HG03432 (cell line): Measurements from ENCODE around the gene DNHD1.

Experiments used
- ATAC-seq: cut with Tn5 transposase; IDR thresholded peaks from one replicate; pipeline ENCODE4 v1.9.1; 2021; ENCODE audit warnings: mild to moderate bottlenecking, moderate library complexity; ENCODE audit not compliant: unreplicated experiment

Gene DNHD1

DNA sequence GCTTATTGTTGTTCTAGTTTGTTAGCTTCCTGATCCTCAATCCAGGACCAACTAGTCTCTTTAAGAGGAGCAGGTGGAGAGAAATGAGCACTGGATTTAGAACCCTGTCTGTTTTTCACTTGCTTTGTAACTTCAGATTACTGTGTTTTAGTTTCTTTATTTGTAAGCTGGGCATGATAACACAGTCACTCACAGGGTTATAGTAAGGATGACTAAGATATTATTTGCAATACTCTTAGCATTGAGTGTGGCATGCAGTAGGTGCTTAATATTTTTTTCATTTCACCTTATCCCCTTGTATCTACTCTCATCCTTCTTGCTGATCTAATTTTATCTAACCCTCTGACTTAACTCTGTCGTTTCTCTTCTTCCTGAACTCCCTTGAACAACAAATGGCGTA, 33.8 kb downstream of the DNHD1 start:
- no peak for ATAC-seq

DNA sequence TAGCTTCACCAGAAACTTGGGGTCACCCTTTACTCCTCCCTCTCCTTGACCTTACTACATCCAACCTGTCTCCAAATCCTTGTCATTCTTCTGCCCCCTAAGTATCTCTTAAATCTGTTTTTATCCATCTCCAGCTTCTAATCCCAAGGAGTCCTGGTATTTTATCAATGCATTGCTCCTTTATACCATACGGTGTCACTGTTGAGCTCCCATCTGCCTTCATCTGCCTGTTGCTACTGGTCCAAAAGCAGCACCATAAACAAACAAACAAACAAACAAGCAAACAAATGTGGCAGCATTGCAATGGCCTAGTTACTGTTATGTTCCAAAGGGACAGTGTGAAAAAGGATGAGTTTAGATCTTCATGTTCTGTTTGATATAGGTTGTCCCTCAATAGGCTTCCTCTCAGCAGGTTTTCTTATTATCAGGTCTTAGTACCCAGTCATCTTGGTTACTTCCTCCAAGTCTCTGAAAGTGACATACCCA, 34.2 kb downstream of the DNHD1 start:
- peak; percentile 64 for ATAC-seq

DNA sequence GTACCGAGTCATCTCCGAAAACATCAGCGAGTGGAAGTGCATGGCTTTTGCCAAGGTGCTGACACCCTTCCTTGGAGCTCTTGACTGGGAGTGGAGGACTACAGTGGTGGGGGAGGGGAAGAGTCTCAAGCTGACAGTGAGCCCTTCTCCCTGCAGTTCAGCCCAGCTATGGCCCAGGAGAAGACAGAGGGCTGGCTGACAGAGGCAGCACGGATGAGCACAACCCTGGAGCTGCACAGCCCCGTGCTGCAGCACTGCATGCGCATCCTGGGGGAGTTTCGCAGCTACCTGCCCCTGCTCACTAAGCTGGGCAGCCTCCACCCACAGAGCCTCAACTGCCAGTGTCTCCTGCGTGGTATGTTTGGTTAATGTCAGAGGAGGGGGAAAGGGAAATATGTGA, 41.4 kb downstream of the DNHD1 start:
- ATAC-seq = no peak

DNA sequence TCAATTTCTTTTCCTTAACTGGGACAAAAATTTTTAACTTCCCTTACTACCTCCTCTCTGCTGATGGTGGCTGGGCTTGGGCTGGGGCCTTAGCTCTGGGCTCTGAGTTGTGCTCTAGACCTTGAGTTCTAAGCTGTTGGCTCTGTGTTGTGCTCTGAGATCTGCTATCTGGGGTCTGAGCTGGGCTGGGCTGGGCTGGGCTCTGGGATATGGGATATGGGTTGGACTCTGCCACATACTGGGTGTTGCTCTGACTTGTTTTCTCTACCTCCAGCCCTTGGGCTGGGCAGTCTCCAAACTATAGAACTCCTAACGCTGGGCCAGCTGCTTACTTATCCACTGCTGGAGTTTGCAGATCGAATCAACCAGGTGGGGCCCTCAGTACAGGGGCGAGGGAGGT, 41.9 kb downstream of the DNHD1 start:
- no peak for ATAC-seq

DNA sequence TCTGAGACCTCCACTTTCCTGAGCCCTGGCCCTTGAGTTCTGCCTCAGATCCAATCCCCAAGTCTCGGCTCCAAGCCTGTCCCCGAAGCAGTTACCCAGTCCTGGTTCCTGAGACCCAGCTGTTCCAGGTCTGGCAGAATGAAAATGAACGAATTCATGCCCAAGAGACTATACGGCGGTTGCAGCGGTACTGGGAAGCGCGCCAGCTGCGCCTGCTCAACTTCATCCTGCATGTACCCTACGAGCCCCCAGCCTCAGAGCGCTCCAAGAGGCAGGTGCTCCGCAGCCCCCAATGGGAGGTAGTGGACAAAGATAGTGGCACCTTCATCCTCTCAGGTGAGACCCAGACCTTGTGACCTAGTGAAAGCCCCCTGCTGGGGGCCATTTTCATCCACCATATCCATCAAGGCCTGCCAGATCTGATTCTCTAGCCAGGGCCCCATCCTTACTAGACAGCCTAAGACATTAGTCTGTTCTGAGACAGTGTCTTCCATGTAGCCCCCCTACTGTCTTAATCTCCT, 42.7 kb downstream of the DNHD1 start:
- no peak for ATAC-seq

DNA sequence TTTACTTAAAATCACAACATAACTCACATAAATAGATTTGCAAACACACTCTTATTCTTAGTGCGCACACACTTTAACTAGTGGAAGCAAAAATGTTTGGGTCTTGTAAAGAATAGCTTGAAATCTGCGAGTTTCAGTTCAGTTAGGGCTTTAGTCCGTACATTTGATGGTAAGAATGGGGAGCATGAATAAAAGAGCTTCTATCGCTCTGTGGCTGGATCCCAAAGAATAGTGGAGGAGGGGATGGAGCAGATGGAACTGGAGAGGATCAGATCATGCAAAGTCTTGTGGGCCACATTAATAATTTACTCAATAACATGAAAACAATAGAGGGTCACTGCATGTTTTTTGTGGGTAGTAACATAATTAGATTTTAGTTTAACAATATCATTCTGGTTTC, 44.3 kb downstream of the DNHD1 start:
- ATAC-seq = no peak

DNA sequence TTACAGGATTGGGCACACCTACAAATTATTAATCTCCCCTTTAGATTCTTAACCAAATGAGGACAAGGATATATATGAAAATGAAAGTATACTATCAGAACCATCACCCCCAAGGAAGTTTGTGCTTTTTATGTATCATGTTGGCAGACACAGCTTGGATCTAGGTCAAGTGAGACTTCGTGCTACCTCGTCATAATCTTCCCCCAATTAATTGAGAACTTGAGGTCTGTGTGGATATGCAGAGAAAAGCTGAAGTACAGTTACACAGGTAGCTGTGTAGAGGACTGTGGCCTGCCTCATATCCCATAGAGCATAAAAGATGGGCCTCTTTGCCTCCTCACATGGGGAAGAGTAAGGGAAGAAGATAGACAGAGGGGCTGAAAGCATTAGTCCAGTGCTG, 45.6 kb downstream of the DNHD1 start:
- no peak for ATAC-seq

DNA sequence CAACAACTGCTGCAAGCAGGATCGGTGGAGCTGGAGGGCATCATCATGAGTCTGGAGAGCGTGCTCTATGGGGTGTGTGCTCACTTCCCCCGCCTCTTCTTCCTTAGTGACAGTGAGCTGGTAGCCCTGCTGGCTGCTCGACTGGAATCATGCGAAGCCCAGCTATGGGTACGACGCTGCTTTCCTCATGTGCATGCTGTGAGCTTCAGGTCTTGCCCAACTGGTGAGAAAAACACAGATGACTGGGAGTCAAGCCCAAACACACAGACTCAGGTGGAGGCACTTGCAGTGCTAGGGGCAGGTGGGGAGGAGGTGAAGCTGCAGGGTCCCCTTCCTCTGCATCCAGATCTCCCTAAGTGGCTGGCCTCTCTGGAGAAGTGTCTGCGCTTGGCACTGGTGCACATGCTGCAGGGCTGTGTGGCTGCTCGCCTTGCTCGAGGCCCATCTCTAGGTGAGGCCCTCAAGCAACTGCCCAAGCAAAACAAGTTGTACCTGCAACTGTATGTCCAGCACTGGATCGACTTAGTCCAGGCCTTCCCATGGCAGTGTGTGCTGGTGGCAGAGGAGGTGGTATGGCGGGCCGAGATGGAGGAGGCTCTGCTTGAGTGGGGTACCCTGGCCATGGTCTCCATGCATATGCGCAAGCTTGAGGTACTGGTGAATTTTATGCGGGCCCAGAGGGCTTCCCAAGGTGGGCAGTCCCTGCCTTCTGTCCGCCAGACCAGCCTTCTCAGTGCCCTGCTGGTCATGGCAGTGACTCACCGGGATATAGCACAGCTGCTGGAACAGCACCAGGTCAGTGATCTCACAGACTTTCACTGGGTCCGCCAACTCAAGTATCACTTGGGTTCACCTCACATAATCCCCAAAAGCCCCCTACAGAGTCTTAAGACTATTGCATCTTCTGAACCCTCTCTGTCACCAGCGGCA, 48.1 kb downstream of the DNHD1 start:
- no peak for ATAC-seq

DNA sequence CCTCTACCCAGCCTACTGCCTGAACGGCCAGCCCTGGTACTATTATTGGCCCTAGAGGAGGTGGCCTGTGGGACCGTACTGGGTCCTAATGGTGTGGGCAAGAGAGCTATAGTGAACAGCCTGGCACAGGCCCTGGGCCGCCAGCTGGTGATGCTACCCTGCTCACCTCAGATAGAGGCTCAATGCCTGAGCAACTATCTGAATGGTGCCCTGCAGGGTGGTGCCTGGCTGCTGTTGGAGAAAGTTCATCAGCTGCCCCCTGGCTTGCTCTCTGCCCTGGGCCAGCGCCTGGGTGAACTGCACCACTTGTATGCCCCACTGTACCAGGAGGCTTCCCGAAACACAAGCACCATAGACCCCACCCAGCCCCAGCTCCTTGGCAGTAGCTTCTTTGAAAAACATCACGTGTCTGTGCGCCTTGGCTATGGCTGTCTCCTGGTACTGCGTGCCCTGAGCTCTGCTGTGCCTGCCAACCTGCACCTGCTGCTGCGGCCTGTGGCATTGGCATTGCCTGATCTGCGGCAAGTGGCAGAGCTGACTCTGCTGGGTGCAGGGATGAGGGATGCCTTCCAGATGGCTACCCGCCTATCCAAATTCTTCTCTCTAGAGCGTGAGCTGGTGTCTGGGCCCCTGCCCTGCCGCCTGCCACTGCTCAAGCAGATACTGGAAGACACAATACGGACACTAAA, 49.0 kb downstream of the DNHD1 start:
- ATAC-seq = no peak

DNA sequence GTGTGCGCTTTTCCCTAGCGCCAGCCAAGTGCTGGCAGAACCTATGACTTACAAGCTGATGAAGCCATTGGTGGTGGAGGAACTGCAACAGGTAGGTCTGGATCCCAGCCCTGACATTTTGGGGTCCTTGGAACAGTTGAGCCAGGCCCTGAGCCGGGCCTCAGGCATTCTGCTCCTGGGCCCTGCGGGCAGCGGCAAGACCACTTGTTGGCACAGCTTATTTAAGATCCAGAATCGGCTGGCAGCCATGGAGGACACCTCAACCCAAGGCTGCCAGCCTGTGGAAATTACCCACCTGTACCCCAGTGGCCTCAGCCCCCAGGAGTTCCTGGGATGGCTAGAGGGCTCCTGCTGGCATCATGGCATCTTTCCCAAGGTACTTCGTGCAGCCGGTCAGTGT, 49.7 kb downstream of the DNHD1 start:
- ATAC-seq = no peak

DNA sequence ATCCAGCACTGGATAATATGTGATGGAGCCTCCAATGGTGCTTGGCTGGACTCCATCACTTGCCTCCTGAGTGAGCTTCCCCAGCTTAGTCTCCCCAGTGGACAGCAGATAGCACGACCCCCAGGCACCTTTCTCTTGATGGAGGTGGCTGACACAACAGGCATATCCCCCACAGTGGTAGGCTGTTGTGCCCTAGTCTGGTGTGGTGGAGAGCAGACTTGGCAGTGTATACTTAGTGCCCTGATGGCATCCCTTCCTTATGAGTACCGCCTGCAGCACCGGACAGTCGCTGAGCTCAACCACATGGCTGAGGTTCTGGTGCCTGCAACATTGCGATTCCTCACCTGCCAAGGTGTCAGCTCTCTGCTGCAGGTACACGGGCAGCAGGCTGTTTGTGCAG, 50.1 kb downstream of the DNHD1 start:
- no peak for ATAC-seq

DNA sequence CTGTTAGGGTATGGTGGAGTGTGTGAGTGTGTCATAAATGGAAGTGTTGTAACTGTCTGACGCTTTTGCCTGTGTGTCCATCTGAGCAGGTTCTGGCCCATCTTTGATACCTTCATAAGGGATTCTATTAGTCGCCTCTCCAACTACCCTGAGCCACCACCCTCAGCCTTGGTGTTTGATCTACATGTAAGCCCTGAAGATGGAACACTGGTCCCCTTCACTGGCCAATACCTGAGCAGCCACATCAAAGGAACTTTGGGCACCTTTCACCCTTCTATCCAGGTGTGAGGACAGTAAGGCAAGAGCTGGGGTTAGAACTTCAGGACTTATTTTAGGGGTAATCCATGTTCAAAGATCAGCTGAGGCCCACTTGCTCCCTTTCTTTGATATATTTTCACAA, 51.0 kb downstream of the DNHD1 start:
- no peak for ATAC-seq

DNA sequence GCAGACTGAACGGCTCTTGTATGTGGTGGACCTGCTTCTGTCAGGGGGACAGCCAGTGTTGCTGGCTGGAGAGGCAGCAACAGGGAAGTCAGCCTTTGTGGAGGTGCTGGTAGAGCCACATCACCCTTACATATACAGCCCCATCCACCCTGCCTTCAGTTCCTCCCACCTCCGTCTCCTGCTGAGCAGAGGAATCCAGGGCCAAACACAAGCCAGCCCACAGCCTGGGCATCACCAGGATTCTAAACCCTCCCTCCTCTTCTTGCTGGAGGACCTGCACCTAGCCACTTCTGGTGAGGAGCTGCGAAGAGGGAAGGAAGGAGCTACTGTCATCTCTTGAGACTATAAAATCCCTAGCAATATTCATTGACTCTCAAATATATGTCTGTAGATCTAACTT, 51.6 kb downstream of the DNHD1 start:
- no peak for ATAC-seq

DNA sequence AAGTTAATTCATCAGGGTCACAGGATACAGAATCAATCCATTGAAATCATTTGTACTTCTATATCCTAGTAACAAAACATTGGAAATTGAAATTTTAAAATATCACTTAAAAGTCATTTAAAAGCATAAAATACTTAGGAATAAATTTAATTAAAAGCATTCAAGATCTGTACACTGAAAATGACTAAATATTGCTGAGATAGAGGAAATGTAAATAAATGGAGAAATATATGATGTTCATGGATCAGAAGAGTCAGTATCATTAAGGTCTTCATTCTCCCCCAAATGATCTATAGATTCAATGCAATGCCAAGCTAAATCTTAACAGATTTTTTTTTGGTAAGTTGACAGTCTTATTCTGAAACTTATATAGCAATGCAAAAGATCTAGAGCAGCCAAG, 56.6 kb downstream of the DNHD1 start:
- no peak for ATAC-seq

DNA sequence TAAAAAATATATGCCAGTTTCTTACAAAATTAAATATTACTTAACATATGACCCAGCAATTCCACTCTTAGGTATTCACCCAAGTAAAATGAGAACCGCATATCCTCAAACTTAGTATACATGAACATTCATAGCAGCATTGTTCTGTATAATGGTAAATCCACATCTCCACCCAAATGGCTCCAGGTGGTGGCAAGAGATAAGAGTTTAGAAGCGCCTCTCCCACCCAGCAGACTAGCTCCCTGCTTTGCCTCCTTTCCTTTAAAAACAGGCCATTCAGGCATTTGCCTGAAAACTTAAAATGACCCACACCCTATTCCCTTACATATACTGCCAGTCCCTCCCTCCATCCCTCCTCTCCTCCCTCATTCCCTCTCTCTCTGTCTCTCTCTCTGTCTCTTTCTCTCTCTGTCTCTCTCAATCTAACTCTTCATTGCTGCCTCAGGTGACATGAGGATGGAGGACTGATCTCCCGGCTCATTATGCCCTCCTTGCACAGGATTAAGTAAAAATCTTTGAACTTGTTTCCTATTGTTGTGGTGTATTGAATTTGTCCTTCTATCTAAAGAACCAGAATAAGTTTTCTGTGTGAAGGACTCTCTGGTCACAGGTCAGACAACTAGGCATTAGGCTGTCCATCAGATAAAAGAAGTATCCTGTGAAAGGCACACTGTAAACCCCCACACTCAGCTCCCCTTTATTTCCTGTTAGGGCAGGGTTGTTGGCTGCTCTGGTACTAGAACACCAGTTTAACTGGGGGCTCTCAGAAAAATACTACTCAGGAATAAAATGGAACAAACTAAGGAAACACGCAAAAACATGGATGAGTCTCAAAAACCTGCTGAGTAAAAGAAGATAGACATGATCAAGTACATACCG, 58.0 kb downstream of the DNHD1 start:
- no peak for ATAC-seq

DNA sequence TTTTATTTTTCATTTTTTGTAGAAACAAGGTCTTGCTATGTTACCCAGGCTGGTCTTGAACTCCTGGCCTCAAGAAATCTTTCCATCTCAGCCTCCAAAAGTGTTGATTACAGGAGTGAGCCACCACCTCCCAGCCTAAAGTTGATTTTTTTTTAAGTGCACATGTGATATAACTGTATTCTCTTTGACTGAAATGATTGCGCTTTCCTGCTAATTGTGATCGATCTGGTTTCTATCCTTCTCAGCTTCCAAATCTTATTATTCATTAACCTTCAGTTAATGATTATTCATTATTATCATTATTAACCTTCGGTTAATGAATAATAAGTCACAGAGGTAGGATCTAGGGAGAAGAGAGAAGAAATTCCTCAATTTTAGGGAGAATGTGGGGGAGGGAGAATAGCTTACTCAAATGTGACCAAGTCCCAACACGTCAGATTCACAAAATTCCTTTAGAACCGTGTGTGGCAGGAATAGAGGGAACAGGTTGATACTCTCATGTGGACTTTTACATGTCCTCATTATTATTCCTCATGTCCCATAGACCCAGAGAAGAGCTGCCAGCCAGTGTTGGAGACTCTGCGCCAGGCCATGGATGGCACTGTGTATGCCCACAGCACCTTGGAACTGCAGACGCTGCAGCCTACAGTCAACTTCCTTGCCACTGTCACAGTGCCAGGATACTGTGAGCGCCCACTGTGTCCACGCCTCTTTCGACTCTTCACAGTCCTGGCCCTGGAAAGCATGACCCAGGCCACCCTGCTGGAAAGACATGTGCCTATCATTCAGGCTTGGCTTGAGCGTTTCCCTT, 59.3 kb downstream of the DNHD1 start:
- no peak for ATAC-seq

DNA sequence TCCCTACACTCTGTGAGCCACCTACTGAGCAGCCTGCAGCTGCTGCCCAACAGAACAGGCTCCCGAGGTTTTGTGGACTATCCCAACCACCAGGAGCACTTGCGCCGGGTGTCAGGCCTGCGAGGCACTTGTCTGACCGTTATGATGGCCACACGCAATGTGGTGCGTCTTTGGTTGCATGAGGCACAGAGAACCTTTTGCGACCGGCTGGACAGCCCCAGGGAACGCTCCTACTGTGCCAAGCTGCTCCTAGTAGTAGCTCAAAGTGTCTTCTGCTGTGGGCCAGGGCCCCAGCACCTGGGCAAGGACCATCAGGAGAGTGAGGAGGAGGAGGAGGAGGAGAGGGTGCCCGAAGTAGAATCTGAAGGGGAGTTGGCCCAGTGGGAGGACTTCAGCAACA, 60.0 kb downstream of the DNHD1 start:
- ATAC-seq = no peak

DNA sequence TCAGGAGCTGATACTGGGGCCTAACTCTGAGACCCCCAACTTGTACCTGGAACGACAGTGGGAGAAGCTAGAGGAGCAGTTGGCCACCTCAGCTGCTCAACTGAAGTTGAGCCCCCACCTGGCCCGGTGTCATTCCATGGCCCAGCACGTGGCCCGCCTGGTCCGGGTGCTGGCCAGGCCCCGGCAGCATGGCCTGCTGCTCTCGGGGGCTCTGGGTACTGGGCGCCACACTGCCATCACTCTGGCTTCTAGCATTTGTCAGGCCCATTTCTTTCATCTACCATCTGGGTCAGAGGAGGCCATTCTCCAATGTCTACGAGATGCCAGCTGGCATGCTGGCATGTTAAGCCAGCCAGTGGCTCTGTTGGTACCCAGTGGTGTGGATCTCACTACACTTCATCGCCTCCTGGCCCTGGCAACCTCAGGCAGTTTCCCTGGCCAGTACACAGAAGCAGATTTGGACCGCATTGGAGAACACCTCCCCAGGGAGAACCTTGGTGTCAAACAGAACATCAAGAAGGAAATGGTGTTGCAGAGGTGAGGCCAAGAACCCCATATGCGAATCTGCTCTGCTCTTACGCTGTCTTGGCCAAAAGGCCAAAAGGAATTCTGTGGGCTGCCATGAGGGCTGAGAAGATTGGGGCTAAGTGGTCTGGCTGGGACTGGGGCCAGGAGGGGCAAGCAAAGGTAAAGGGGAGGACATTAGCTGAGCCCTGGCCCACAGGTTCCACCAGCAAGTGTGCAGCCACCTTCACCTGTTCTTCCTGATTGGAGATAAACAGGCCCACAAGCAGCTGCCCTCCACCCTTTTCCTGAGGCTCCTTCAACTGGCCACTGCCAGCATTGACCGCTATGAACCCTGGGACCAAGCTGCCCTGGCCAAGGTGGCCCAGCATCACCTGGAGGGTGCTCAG, 60.9 kb downstream of the DNHD1 start:
- no peak for ATAC-seq

DNA sequence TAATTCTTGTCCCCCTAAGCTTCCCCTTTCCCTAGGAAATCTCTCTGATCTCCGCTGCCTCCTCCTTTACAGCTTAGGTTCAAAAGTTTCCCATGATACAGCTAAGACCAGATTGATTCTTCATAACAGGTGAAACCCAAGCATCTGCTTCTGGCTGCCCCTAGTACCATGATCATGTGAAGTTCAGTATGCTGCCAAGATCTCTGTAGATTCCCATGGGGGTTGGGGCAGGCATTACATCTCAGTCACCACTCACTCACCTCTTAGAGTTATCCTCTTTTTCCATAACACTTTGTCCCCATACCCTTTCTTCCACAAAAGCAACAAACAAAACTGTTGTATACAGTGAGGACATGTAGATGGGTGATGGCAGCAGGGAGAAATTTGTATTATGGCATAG, 62.3 kb downstream of the DNHD1 start:
- ATAC-seq = no peak
